HEK293 (cell line): ENCODE measurements around the gene TRA2B.

Experiments
- KLF16 ChIP-seq: fragments of 450-650 bp; formaldehyde crosslinking; IDR thresholded peaks from 2 replicates; pipeline ENCODE4 v1.5.1; 2017; ENCODE audit warnings: missing biosample characterization, missing genetic modification characterization
- OSR2 ChIP-seq: fragments of 450-650 bp; formaldehyde crosslinking; IDR thresholded peaks from 2 replicates; pipeline ENCODE4 v1.5.1; 2016; ENCODE audit warnings: missing biosample characterization, missing genetic modification characterization
- PRDM4 ChIP-seq: fragments of 450-650 bp; formaldehyde crosslinking; IDR thresholded peaks from 2 replicates; pipeline ENCODE4 v1.5.1; 2017; ENCODE audit warnings: missing biosample characterization, missing genetic modification characterization
- RBAK ChIP-seq: fragments of 450-650 bp; formaldehyde crosslinking; IDR thresholded peaks from 2 replicates; pipeline ENCODE4 v1.5.1; 2016; ENCODE audit warnings: missing biosample characterization, missing genetic modification characterization
- SP7 ChIP-seq: fragments of 450-650 bp; formaldehyde crosslinking; IDR thresholded peaks from 2 replicates; pipeline ENCODE4 v1.5.1; 2016; ENCODE audit warnings: missing biosample characterization, missing genetic modification characterization
- YY1 ChIP-seq: fragments of 450-650 bp; formaldehyde crosslinking; IDR thresholded peaks from 2 replicates; pipeline ENCODE4 v1.5.1; 2018; ENCODE audit warnings: missing biosample characterization, missing genetic modification characterization
- ZFHX2 ChIP-seq: fragments of 450-650 bp; formaldehyde crosslinking; conservative IDR thresholded peaks from 2 replicates; pipeline ENCODE4 v1.5.1; 2016; ENCODE audit warnings: missing biosample characterization, missing genetic modification characterization
- ZFP37 ChIP-seq: fragments of 450-650 bp; formaldehyde crosslinking; IDR thresholded peaks from 2 replicates; pipeline ENCODE4 v1.5.1; 2016; ENCODE audit warnings: missing biosample characterization, missing genetic modification characterization
- ZFP41 ChIP-seq: fragments of 450-650 bp; formaldehyde crosslinking; IDR thresholded peaks from 2 replicates; pipeline ENCODE4 v1.5.1; 2016; ENCODE audit warnings: missing biosample characterization, missing genetic modification characterization, borderline replicate concordance
- ZNF112 ChIP-seq: fragments of 450-650 bp; formaldehyde crosslinking; IDR thresholded peaks from 2 replicates; pipeline ENCODE4 v1.5.0; 2017; ENCODE audit warnings: missing biosample characterization, missing genetic modification characterization
- ZNF114 ChIP-seq: fragments of 450-650 bp; formaldehyde crosslinking; IDR thresholded peaks from 2 replicates; pipeline ENCODE4 v1.5.0; 2017; ENCODE audit warnings: missing biosample characterization, missing genetic modification characterization
- ZNF157 ChIP-seq: fragments of 450-650 bp; formaldehyde crosslinking; IDR thresholded peaks from 2 replicates; pipeline ENCODE4 v1.5.1; 2016; ENCODE audit warnings: missing biosample characterization, missing genetic modification characterization
- ZNF23 ChIP-seq: fragments of 450-650 bp; formaldehyde crosslinking; IDR thresholded peaks from 2 replicates; pipeline ENCODE4 v1.5.1; 2016; ENCODE audit warnings: missing biosample characterization, missing genetic modification characterization, borderline replicate concordance
- ZNF248 ChIP-seq: fragments of 450-650 bp; formaldehyde crosslinking; IDR thresholded peaks from 2 replicates; pipeline ENCODE4 v1.5.1; 2017; ENCODE audit warnings: missing biosample characterization, missing genetic modification characterization
- ZNF391 ChIP-seq: fragments of 450-650 bp; formaldehyde crosslinking; IDR thresholded peaks from 2 replicates; pipeline ENCODE4 v1.5.1; 2016; ENCODE audit warnings: low read depth, missing biosample characterization, missing genetic modification characterization, borderline replicate concordance
- ZNF423 ChIP-seq: fragments of 450-650 bp; formaldehyde crosslinking; IDR thresholded peaks from 2 replicates; pipeline ENCODE4 v1.5.1; 2016; ENCODE audit warnings: missing biosample characterization, missing genetic modification characterization
- ZNF473 ChIP-seq: fragments of 450-650 bp; formaldehyde crosslinking; IDR thresholded peaks from 2 replicates; pipeline ENCODE4 v1.5.1; 2017; ENCODE audit warnings: missing biosample characterization, missing genetic modification characterization
- ZNF488 ChIP-seq: fragments of 450-650 bp; formaldehyde crosslinking; IDR thresholded peaks from 2 replicates; pipeline ENCODE4 v1.5.1; 2016; ENCODE audit warnings: missing biosample characterization, missing genetic modification characterization
- ZNF544 ChIP-seq: fragments of 450-650 bp; formaldehyde crosslinking; IDR thresholded peaks from 2 replicates; pipeline ENCODE4 v1.5.0; 2017; ENCODE audit warnings: missing biosample characterization, missing genetic modification characterization
- ZNF600 ChIP-seq: fragments of 450-650 bp; formaldehyde crosslinking; IDR thresholded peaks from 2 replicates; pipeline ENCODE4 v1.5.1; 2016; ENCODE audit warnings: missing biosample characterization, missing genetic modification characterization
- ZNF610 ChIP-seq: fragments of 450-650 bp; formaldehyde crosslinking; IDR thresholded peaks from 2 replicates; pipeline ENCODE4 v1.5.1; 2016; ENCODE audit warnings: missing biosample characterization, missing genetic modification characterization, borderline replicate concordance
- ZNF624 ChIP-seq: fragments of 450-650 bp; formaldehyde crosslinking; IDR thresholded peaks from 2 replicates; pipeline ENCODE4 v1.5.1; 2017; ENCODE audit warnings: missing biosample characterization, missing genetic modification characterization
- ZNF837 ChIP-seq: fragments of 450-650 bp; formaldehyde crosslinking; IDR thresholded peaks from 2 replicates; pipeline ENCODE4 v1.5.1; 2016; ENCODE audit warnings: missing biosample characterization, missing genetic modification characterization
- ZNF843 ChIP-seq: fragments of 450-650 bp; formaldehyde crosslinking; IDR thresholded peaks from 2 replicates; pipeline ENCODE4 v1.5.1; 2016; ENCODE audit warnings: missing biosample characterization, missing genetic modification characterization
- TF ChIP-seq, protein P1 (sequence below): fragments of 450-650 bp; formaldehyde crosslinking; IDR thresholded peaks from 2 replicates; pipeline ENCODE4 v1.5.1; 2016; ENCODE audit warnings: missing biosample characterization, missing genetic modification characterization
- TF ChIP-seq, protein P2 (sequence below): fragments of 450-650 bp; formaldehyde crosslinking; IDR thresholded peaks from 2 replicates; pipeline ENCODE4 v1.5.1; 2016; ENCODE audit warnings: missing biosample characterization, missing genetic modification characterization
- TF ChIP-seq, protein P3 (sequence below): fragments of 450-650 bp; formaldehyde crosslinking; IDR thresholded peaks from 2 replicates; pipeline ENCODE4 v1.5.1; 2017; ENCODE audit warnings: missing biosample characterization, mild to moderate bottlenecking, missing genetic modification characterization, moderate library complexity
- TF ChIP-seq, protein P4 (sequence below): fragments of 450-650 bp; formaldehyde crosslinking; IDR thresholded peaks from 2 replicates; pipeline ENCODE4 v1.5.1; 2017; ENCODE audit warnings: missing biosample characterization, missing genetic modification characterization
- TF ChIP-seq, protein P5 (sequence below): fragments of 450-650 bp; formaldehyde crosslinking; IDR thresholded peaks from 2 replicates; pipeline ENCODE4; 2016; ENCODE audit warnings: missing biosample characterization, missing genetic modification characterization

TRA2B gene

GRCh38 chr3:185937689-185938374 is at the start of gene TRA2B (continued):
- no peak for TF ChIP-seq ZNF473 (tag by site-specific recombination)
- no peak for TF ChIP-seq ZNF544 (tag by site-specific recombination)
- TF ChIP-seq ZNF423 = no peak
- peak; percentile 82 for TF ChIP-seq SP7
- TF ChIP-seq, protein P1, sequence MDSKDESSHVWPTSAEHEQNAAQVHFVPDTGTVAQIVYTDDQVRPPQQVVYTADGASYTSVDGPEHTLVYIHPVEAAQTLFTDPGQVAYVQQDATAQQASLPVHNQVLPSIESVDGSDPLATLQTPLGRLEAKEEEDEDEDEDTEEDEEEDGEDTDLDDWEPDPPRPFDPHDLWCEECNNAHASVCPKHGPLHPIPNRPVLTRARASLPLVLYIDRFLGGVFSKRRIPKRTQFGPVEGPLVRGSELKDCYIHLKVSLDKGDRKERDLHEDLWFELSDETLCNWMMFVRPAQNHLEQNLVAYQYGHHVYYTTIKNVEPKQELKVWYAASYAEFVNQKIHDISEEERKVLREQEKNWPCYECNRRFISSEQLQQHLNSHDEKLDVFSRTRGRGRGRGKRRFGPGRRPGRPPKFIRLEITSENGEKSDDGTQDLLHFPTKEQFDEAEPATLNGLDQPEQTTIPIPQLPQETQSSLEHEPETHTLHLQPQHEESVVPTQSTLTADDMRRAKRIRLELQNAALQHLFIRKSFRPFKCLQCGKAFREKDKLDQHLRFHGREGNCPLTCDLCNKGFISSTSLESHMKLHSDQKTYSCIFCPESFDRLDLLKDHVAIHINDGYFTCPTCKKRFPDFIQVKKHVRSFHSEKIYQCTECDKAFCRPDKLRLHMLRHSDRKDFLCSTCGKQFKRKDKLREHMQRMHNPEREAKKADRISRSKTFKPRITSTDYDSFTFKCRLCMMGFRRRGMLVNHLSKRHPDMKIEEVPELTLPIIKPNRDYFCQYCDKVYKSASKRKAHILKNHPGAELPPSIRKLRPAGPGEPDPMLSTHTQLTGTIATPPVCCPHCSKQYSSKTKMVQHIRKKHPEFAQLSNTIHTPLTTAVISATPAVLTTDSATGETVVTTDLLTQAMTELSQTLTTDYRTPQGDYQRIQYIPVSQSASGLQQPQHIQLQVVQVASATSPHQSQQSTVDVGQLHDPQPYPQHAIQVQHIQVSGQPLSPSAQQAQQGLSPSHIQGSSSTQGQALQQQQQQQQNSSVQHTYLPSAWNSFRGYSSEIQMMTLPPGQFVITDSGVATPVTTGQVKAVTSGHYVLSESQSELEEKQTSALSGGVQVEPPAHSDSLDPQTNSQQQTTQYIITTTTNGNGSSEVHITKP (tag by site-specific recombination) = no peak
- TF ChIP-seq OSR2 (tag by site-specific recombination) = no peak
- no peak for TF ChIP-seq KLF16
- TF ChIP-seq, protein P2, sequence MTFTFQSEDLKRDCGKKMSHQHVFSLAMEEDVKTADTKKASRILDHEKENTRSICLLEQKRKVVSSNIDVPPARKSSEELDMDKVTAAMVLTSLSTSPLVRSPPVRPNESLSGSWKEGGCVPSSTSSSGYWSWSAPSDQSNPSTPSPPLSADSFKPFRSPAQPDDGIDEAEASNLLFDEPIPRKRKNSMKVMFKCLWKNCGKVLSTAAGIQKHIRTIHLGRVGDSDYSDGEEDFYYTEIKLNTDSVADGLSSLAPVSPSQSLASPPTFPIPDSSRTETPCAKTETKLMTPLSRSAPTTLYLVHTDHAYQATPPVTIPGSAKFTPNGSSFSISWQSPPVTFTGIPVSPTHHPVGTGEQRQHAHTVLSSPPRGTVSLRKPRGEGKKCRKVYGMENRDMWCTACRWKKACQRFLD = no peak
- peak; percentile 89 for TF ChIP-seq ZFP37 (tag by site-specific recombination)
- no peak for TF ChIP-seq ZNF112 (tag by site-specific recombination)
- TF ChIP-seq ZNF488 = no peak
- no peak for TF ChIP-seq ZNF837
- peak; percentile 29; the same call in 1 of the 2 replicates for TF ChIP-seq ZNF391 (tag by site-specific recombination)
- TF ChIP-seq RBAK (tag by site-specific recombination) = no peak
- no peak for TF ChIP-seq ZNF248 (tag by site-specific recombination)
- TF ChIP-seq, protein P3, sequence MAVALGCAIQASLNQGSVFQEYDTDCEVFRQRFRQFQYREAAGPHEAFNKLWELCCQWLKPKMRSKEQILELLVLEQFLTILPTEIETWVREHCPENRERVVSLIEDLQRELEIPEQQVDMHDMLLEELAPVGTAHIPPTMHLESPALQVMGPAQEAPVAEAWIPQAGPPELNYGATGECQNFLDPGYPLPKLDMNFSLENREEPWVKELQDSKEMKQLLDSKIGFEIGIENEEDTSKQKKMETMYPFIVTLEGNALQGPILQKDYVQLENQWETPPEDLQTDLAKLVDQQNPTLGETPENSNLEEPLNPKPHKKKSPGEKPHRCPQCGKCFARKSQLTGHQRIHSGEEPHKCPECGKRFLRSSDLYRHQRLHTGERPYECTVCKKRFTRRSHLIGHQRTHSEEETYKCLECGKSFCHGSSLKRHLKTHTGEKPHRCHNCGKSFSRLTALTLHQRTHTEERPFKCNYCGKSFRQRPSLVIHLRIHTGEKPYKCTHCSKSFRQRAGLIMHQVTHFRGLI (tag by site-specific recombination) = no peak
- TF ChIP-seq ZNF157 (tag by site-specific recombination) = no peak
- TF ChIP-seq ZFP41 (tag by site-specific recombination) = no peak
- TF ChIP-seq ZNF114 (tag by site-specific recombination) = no peak
- TF ChIP-seq ZNF843 (tag by site-specific recombination) = no peak; the same call in 1 of the 2 replicates
- TF ChIP-seq, protein P4, sequence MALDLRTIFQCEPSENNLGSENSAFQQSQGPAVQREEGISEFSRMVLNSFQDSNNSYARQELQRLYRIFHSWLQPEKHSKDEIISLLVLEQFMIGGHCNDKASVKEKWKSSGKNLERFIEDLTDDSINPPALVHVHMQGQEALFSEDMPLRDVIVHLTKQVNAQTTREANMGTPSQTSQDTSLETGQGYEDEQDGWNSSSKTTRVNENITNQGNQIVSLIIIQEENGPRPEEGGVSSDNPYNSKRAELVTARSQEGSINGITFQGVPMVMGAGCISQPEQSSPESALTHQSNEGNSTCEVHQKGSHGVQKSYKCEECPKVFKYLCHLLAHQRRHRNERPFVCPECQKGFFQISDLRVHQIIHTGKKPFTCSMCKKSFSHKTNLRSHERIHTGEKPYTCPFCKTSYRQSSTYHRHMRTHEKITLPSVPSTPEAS (tag by site-specific recombination) = no peak
- no peak for TF ChIP-seq ZNF23 (tag by site-specific recombination)
- TF ChIP-seq YY1 (tag by site-specific recombination) = no peak
- TF ChIP-seq ZNF600 (tag by site-specific recombination) = peak; percentile 67
- TF ChIP-seq PRDM4 (tag by site-specific recombination) = no peak
- no peak for TF ChIP-seq ZNF610 (tag by site-specific recombination)
- no peak for TF ChIP-seq ZNF624 (tag by site-specific recombination)
- peak; percentile 82 for TF ChIP-seq ZFHX2
- TF ChIP-seq, protein P5, sequence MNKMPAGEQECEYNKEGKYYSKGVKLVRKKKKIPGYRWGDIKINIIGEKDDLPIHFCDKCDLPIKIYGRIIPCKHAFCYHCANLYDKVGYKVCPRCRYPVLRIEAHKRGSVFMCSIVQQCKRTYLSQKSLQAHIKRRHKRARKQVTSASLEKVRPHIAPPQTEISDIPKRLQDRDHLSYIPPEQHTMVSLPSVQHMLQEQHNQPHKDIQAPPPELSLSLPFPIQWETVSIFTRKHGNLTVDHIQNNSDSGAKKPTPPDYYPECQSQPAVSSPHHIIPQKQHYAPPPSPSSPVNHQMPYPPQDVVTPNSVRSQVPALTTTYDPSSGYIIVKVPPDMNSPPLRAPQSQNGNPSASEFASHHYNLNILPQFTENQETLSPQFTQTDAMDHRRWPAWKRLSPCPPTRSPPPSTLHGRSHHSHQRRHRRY (tag by site-specific recombination) = no peak
